Gastroesophageal sphincter (tissue), 4 donors: ENCODE data around the gene SMAD1. TPM values are rescaled to one million over a fixed set of nuclear protein-coding genes. Genes with fewer than 3 reads are reported as not detected.
"Not testable (repeated sequence)": the region's sequence is repeated elsewhere in the genome, so short reads cannot be mapped to it uniquely, and the experiment has no call there.

ENCODE experiments used
- ATAC-seq: fragments of 150-250 bp; one replicate; pipeline ENCODE4 v1.9.1; 2016; ENCODE audit warnings: mild to moderate bottlenecking, moderate library complexity
- H3K27ac ChIP-seq, 4 donors: fragments of 200-600 bp; sonication (generic) in 3 of 4; 1 replicate in 3 of 4; 2 replicates in 1 of 4; pipeline ENCODE4 v1.5.1; 2016 to 2019
- H3K27me3 ChIP-seq: fragments of 200-600 bp; sonication (generic); one replicate; pipeline ENCODE4 v1.5.1; 2019
- H3K36me3 ChIP-seq, 2 donors: fragments of 200-600 bp; sonication (generic); one replicate each; pipeline ENCODE4 v1.5.1; 2019; ENCODE audit warnings: control low read depth in 1 of 2
- H3K4me1 ChIP-seq, 3 donors: fragments of 200-600 bp; sonication (generic); 1 replicate in 2 of 3; 2 replicates in 1 of 3; pipeline ENCODE4 v1.5.1; 2016 to 2019; ENCODE audit warnings: control low read depth in 2 of 3
- H3K4me3 ChIP-seq, 2 donors: fragments of 200-600 bp; sonication (generic); one replicate each; pipeline ENCODE4 v1.5.1; 2019; ENCODE audit warnings: mild to moderate bottlenecking in 1 of 2, moderate library complexity in 1 of 2
- H3K9me3 ChIP-seq, 3 donors: fragments of 200-600 bp; sonication (generic); one replicate each; pipeline ENCODE4 v1.5.1; 2017 to 2019; ENCODE audit warnings: control low read depth in 2 of 3
- CTCF ChIP-seq, 4 experiments: fragments of 200-600 bp in 2 of 4; fragments of 450-650 bp in 2 of 4; sonication (generic) in 1 of 4; IDR thresholded peaks; one replicate each; pipeline ENCODE4 v1.5.1; 2017 to 2019; ENCODE audit warnings: antibody characterized with exemption in 4 of 4, mild to moderate bottlenecking in 2 of 4, moderate library complexity in 2 of 4
- EP300 ChIP-seq: sonication (generic); formaldehyde crosslinking; IDR thresholded peaks from one replicate; pipeline ENCODE4 v1.6.1; 2017; ENCODE audit warnings: antibody characterized with exemption, mild to moderate bottlenecking
- POLR2A ChIP-seq, 2 donors: fragments of 450-650 bp; IDR thresholded peaks; one replicate each; pipeline ENCODE4 v1.6.1; 2017; ENCODE audit warnings: antibody characterized with exemption in 2 of 2, mild to moderate bottlenecking in 2 of 2, moderate library complexity in 1 of 2
- POLR2AphosphoS5 ChIP-seq: sonication (generic); formaldehyde crosslinking; IDR thresholded peaks from one replicate; pipeline ENCODE4 v1.6.1; 2017; ENCODE audit warnings: antibody characterized with exemption
- WGBS, 2 donors: methylation state at CpG; one replicate each; pipeline ENCODE4 v1.1.5; 2018; ENCODE audit warnings: low coverage in 1 of 2; 5-methylcytosine and 5-hydroxymethylcytosine counted together
- total RNA-seq, 4 donors: library from RNA; depleted of rRNA; stranded (reverse); fragments of >200 nt; gene quantifications; one replicate each; pipeline ENCODE4 v1.1.0, GENCODE V29; 2016

The SMAD1 gene
- total RNA-seq, 4 donors from 2014 or later: 26.3 to 37.8 (median 29.2) TPM

DNA sequence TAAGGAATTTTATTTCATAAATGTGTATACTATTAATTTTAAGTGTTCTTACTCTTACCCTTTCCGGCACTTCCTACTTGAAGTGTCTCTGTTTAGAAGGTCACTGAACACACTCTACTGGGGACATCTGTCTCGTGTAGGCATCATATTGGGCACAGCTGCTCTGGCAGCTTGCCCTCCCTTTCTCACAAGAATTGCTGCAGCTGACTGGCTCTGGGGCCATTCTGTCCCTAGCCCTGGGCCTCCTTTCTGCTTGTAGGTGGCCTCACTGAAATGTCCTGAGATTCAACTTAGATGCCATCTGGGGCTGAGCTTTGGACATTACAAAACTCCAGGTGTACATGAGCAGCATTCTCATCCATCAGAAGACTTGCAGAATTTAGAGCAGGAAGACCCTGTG lies 49.6 kb downstream of the SMAD1 start:
- Histone ChIP-seq H3K4me1 (peaks cover 0 to 59% (median 0%) of the 10 kb centered on the region in 3 donors), H3K36me3 (no peaks in the 10 kb centered on the region), H3K9me3 (no peaks in the 10 kb centered on the region), H3K27me3 (no peaks in the 10 kb centered on the region), H3K4me3 (no peak overlapping the region), H3K27ac (no peak overlapping the region)
- TF ChIP-seq POLR2A (IDR thresholded peaks at IDR 0.05) (no peak), CTCF (IDR thresholded peaks at IDR 0.05) (no peak), POLR2AphosphoS5 (no peak), EP300 (no peak)
- no peak for ATAC-seq
- 59 to 78% methylated on average over 2 of the region's 2 CpGs for WGBS, 2 donors

DNA sequence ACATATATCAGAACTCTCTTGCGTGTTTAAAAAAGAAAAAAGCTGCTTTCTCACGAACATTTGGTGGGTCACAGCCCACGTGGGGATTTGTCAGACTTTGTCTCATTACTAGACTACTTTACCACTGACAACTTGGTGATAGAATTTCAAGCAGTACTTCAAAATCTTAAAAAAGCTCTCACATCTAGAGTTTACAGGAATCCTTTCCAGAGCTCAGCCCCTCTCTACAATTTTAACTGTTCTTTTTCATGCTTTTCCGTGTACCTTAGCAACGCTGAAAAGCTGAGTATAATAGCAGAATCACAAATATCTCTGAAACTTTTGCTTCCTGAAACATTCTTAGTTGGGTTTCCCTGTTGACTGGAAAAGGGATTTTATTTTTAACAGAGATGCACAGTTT lies 50.2 kb downstream of the SMAD1 start:
- Histone ChIP-seq H3K4me1 (peaks cover 0 to 60% (median 0%) of the 10 kb centered on the region in 3 donors), H3K27ac (no peak overlapping the region), H3K27me3 (no peaks in the 10 kb centered on the region), H3K36me3 (no peaks in the 10 kb centered on the region), H3K4me3 (no peak overlapping the region), H3K9me3 (no peaks in the 10 kb centered on the region)
- no peak for ATAC-seq
- 47 to 76% methylated on average over 5 of the region's 5 CpGs for WGBS, 2 donors
- TF ChIP-seq CTCF (IDR thresholded peaks at IDR 0.05) (no peak), EP300 (no peak), POLR2AphosphoS5 (no peak), POLR2A (IDR thresholded peaks at IDR 0.05) (no peak)

- ATAC-seq: no peak
- Histone ChIP-seq H3K9me3 (no peaks in the 10 kb centered on the region), H3K27ac (no peak overlapping the region), H3K36me3 (no peaks in the 10 kb centered on the region), H3K4me3 (no peak overlapping the region), H3K27me3 (no peaks in the 10 kb centered on the region), H3K4me1 (peaks cover 0 to 63% (median 0%) of the 10 kb centered on the region in 3 donors)
- TF ChIP-seq CTCF (IDR thresholded peaks at IDR 0.05) (no peak), POLR2A (IDR thresholded peaks at IDR 0.05) (no peak), POLR2AphosphoS5 (no peak), EP300 (no peak)
- WGBS, 2 donors: 62 to 74% methylated on average over 3 to 4 of the region's 4 CpGs
Observed at GRCh38 chr4:145533001-145533400, 51.3 kb downstream of the SMAD1 start.

GRCh38 chr4:145533415-145533814 lies 51.8 kb downstream of the SMAD1 start:
- not testable (repeated sequence) for H3K9me3 ChIP-seq, H3K36me3 ChIP-seq, H3K27ac ChIP-seq, ATAC-seq, H3K4me3 ChIP-seq, H3K27me3 ChIP-seq
- H3K4me1 ChIP-seq: peaks cover 0 to 65% (median under 1%) of the 10 kb centered on the region in 3 donors
- WGBS, 2 donors: 100% methylated on average over 3 of the region's 3 CpGs; no CpG with 5 or more reads in 1 of the 2 donors

DNA sequence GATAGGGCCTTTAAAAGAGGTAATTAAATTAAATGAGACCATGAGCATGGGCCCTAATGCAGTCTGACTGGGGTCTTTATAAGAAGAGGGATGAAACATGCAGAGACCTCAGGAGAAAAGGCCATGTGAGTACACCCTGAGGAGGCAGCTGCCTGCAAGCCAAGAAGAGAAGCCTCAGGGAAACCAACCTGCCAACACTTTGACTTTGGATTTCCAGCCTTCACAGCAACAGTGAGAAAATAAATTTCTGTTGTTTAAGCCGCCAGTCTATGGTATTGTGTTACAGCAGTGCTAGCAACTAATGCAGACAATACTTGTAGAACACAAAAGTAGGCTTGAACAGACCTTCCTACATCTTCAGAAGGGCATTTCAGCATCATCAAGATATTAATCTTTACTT lies 52.3 kb downstream of the SMAD1 start:
- Histone ChIP-seq H3K9me3 (no peaks in the 10 kb centered on the region), H3K4me1 (peaks cover 0 to 66% (median 4%) of the 10 kb centered on the region in 3 donors), H3K36me3 (no peaks in the 10 kb centered on the region), H3K4me3 (no peak overlapping the region), H3K27me3 (no peaks in the 10 kb centered on the region), H3K27ac (no peak overlapping the region)
- WGBS, 2 donors: 90 to 100% methylated on average over 1 of the region's 1 CpG
- no peak for ATAC-seq
- TF ChIP-seq CTCF (IDR thresholded peaks at IDR 0.05): no peak
- no peak for TF ChIP-seq POLR2AphosphoS5
- TF ChIP-seq EP300: no peak
- TF ChIP-seq POLR2A (IDR thresholded peaks at IDR 0.05): no peak
